HG02870 (cell line): ENCODE measurements around the gene SLC26A8.

Source experiments
- ATAC-seq: cut with Tn5 transposase; IDR thresholded peaks from one replicate; pipeline ENCODE4 v1.9.1; 2021; ENCODE audit warnings: mild to moderate bottlenecking, moderate library complexity; ENCODE audit not compliant: unreplicated experiment

SLC26A8 gene, protein sequence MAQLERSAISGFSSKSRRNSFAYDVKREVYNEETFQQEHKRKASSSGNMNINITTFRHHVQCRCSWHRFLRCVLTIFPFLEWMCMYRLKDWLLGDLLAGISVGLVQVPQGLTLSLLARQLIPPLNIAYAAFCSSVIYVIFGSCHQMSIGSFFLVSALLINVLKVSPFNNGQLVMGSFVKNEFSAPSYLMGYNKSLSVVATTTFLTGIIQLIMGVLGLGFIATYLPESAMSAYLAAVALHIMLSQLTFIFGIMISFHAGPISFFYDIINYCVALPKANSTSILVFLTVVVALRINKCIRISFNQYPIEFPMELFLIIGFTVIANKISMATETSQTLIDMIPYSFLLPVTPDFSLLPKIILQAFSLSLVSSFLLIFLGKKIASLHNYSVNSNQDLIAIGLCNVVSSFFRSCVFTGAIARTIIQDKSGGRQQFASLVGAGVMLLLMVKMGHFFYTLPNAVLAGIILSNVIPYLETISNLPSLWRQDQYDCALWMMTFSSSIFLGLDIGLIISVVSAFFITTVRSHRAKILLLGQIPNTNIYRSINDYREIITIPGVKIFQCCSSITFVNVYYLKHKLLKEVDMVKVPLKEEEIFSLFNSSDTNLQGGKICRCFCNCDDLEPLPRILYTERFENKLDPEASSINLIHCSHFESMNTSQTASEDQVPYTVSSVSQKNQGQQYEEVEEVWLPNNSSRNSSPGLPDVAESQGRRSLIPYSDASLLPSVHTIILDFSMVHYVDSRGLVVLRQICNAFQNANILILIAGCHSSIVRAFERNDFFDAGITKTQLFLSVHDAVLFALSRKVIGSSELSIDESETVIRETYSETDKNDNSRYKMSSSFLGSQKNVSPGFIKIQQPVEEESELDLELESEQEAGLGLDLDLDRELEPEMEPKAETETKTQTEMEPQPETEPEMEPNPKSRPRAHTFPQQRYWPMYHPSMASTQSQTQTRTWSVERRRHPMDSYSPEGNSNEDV

DNA sequence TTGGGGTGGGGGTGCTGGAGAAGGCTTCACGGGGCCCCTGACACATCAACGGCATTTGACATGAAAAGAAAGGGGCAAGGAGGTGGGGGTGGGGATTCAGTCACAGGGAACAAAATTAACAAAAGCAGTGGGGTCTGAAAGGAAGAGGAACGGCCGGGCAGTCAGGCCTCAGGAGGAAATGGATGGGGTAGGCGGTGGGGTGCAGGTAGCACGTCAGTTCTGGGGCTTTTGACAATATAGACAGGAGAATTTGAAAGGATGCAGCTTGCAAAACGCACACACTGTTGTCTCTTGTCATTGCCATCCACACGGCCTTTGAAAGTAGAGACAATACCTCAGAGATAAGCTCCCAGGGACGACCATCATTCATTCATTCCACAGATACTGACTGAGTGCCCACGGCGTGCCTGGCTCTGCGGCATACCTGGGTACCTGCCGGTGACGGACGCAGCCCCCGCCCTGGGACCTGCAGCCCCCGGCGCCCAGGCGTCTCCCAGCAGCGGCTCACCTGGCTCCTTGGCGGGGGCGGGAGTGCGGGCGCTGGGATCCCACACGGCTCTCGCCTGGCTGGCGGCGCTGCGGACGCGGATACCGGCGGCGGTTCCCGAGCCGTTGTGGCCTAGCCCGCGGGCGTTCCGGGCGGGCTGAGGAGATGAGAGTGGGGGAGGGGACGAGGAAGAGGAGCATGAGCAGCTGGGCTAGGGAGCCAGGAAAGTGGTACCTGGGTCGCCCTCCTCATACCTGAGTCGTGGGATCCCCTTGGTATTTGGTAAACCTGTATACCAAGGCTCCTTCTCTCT, at the start of gene SLC26A8:
Gene SLC26A8, minus strand, starts transcription at position 646 of the 800 bp plus-strand sequence. CDS start 4,934 bp downstream, outside the sequence.
- no peak for ATAC-seq

DNA sequence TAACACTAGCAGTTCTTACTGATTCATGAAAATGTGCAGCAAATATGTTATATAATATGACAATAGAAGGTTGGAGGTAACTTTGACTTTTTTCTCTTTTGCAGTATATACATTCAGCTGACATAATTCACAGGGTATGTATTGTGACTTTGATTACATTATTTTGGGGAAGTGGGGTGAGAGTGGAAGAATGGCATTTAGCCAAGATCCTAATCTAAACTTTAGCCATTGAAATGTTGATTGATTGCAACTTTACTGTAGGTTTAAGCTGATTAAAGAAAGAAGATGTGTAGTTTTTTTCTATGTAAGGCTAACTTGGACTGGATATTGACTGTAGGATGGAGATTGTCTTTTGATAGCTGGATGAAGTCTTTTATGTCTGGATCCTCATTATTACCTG, 49.1 kb upstream of the SLC26A8 start:
- no peak for ATAC-seq

GRCh38 chr6:36072681-36073080, 48.2 kb upstream of the SLC26A8 start:
- ATAC-seq: no peak

DNA sequence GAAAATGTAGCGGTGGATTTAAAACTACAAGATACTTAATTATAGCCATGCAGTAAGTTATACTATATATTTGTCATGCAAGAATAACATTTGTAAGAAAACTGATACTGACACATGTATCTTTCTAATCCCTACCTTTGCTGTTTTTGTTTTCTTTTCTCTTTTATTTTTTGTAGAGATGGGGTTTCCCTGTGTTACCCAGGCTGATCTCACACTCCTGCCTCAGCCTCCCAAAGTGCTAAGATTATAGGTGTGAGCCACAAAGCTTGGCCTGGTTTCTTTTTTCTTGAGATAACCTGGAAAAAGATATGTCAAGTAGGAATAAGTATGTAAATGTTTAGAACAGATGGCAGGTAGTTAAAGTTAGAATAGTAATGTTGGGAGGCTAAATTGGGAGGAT, 47.3 kb upstream of the SLC26A8 start:
- no peak for ATAC-seq

- no peak for ATAC-seq
Measured at GRCh38 chr6:36071281-36071680, 46.8 kb upstream of the SLC26A8 start.

GRCh38 chr6:36070252-36070651, 45.8 kb upstream of the SLC26A8 start:
- no peak for ATAC-seq

GRCh38 chr6:36069573-36069972, 45.1 kb upstream of the SLC26A8 start:
- no peak for ATAC-seq

- no peak for ATAC-seq
Measured at GRCh38 chr6:36068586-36068985, 44.1 kb upstream of the SLC26A8 start.

DNA sequence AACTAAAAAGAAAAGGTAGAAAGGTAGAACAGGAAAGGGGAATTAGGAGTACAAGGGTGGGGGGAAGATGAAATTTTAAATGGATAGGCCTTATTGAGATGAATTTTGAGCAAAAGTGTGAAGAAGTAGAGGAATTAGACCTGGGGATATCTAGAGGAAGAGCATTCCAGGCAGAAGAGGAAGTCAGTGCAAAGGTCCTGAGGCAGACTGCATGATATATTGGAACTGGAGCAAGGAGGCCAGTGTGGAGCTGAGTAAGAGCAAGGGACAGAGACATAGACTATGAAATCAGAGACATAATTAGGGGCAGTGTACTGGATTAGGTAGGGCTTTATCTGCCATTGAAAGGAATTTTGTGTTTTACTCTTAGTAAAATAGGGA, 43.6 kb upstream of the SLC26A8 start:
- no peak for ATAC-seq

DNA sequence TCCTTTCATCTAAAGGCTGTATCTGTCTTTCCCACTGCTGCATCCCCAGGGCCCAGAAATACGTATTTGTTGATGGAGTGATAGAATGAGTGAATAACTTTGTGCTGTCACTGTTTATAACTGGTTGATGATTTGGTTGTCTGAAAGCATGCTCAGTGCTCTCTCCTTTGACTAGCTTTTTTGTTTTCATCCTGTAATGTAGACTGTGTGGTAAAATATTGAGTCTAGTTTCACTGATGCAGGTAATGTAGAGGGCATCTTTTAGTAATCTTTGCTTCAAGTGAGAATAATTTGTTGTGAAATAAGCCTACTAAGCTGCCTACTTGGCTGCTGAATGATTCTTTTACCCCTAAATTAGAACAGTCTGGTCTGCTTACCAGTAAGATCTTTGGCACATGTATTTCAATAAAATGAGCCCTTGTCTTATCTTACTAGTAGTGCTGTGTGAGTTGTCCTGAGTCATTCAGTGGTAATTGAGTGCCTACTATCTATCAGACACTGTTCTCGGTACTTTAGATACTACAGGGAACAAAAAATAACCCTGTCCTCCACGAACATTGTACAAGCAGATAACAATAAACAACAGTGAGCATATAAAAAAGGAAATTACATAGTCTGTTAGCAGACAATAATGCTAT, 43.1 kb upstream of the SLC26A8 start:
- ATAC-seq: no peak

DNA sequence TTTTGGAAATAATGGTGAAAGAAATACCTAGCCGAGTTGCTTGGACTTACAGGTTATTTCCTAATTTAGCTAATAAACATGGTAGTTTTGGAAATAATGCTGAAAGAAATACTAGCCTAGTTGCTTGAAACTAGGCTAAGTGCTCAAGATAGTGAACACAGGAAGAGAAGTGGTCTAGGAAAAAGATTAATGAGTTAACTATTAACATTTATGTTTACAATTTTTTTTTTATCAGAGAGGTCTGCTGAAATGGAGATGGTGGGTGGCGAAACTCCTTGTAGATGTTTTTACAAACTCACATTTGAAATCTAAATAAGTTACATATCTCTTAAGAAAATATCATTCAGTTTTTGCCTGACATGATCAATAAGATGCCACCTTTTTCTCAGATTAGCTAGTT, 42.4 kb upstream of the SLC26A8 start:
- no peak for ATAC-seq

DNA sequence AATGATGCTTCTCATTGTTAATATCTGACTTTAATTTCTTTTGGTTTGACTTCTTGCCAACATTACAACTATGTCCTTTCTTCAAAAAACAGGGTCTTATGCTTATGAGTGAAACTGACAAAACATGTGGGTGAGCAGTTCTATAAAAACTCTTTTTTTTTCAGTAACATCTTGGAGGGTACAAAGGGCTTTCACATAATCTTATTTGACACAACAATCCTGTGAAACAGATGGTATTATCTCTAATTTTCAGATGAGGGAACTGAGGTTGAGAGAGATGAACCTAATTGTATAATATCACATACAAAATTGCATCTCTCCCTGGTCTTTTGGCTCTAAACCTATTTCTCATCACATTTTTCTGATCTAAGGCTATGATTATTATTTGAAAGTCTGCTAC, 41.5 kb upstream of the SLC26A8 start:
- no peak for ATAC-seq

- no peak for ATAC-seq
Measured at GRCh38 chr6:36064770-36065396, 40.4 kb upstream of the SLC26A8 start.

DNA sequence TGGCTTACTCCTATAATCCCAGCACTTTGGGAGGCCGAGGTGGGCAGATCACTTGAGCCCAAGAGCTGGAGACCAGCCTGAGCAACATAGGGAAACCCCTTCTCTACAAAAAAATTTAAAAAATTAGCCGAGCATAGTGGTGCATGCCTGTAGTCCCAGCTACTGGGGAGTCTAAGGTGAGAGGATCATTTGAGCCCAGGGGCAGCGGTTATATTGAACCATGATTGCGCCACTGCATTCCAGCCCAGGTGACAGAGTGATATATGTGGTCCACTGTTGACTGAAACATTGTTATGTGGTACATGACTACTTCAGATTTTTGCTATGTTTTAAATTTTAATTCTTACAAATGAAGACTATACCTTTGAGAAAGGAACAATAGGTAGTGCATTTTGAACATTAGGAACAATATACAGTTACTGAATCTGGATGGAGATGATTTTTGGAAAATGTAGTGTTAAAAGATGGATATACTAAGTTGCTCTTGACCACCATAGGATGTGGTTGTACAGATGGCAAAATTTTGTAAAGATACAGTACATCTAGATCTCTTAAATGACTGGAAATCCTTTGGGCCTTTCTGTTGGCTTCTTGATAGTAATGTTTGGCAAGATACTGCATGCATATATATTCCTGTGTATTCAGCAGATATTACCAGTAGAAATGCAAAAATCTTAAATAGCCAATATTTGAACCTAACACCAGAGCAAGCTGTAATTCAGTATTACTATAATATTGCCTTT, 39.0 kb upstream of the SLC26A8 start:
- ATAC-seq: no peak

DNA sequence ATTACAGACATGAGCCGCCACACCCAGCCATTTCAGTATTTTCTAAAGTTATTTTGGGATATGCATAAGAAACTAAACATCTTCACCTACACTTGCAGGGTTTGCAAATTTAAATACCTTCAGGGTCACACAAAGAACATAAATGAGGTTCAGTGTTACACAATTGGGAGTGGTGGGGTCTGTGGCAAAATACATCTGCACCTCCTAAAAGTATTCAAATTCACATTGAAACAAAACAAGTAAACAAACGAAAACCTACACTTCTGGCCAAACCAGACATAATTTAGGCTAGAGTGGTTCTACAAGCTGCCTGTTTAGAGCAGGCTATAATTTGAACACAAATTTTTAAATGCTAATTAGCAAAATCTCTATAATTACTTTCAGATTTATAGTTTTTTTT, 37.8 kb upstream of the SLC26A8 start:
- ATAC-seq: no peak

DNA sequence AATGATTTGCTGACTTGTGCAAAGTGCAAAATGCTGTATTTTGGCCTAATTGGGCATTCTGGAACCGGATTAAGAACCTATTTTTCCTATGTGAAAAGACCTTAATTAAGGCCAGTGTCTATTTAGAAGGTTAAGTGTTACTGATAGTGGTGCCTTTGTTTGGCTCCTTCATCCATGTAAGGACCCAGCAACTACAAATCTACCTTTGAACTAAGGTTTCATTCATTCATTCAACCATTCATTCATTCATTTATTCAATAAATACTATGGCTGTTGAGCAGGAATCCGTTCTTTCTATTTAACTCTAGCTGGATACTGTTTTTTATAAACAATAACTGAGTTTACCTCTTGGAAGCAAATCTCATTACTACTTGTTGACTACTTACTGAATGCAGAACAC, 36.8 kb upstream of the SLC26A8 start:
- no peak for ATAC-seq

DNA sequence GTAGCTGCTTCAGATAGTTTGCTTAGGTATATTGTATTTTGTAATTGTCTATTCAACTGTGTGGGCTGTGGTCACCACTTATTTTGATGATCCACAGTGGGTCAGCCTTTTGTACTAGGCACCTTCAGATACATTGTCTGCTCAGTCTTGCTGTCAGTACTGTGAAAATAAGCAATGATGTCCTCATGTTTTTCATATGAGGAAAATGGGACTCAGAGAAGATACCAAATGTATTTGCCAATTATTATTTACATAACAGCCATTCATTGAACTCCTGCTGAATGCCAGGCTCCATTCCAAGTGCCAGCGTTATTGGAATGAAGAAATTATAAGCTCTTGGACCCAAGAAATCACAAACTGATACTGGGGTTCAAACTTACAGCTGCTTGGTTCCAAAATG, 31.7 kb upstream of the SLC26A8 start:
- no peak for ATAC-seq

- no peak for ATAC-seq
Measured at GRCh38 chr6:36054956-36055355, 30.5 kb upstream of the SLC26A8 start.

DNA sequence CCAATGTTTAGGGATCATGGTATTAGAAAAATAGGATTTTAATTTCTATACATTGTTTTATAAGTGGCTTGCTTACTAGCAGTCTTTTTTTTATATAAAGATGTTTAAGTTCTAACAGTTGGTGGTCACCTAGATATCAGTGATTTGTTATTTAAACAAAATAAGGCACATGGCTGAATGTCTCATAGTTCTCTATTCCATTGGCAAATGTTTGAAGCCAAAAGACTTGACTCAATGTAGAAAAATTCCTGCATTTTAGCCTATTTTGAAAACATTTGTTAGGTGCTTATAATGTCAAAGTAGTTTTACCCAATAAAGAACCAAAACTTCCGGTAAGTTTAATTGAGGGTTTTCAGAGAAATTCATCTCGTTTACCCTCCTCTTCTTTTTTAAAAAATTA, 30.0 kb upstream of the SLC26A8 start:
- ATAC-seq: no peak
